Mesendoderm (in vitro differentiated cells): Measurements from ENCODE around the gene NDUFAF8.

Source experiments
- DNase-seq: peaks from one replicate; pipeline ENCODE4 v3.0.0; 2013
- H2AK5ac ChIP-seq: 2 replicates; pipeline ENCODE4 v1.6.1; 2013; ENCODE audit warnings: low read length, inconsistent platforms
- H2BK120ac ChIP-seq: 2 replicates; pipeline ENCODE4 v1.6.1; 2013; ENCODE audit warnings: low read depth, mild to moderate bottlenecking, low read length, moderate library complexity, mixed read lengths
- H2BK15ac ChIP-seq: replicated peaks from 2 replicates; pipeline ENCODE4 v1.6.1; 2013; ENCODE audit warnings: low read depth, mild to moderate bottlenecking, moderate library complexity
- H2BK5ac ChIP-seq: 2 replicates; pipeline ENCODE4 v1.6.1; 2013; ENCODE audit warnings: low read length, inconsistent platforms
- H3K18ac ChIP-seq: 2 replicates; pipeline ENCODE4 v1.6.1; 2013; ENCODE audit warnings: mild to moderate bottlenecking, low read length, mixed read lengths
- H3K23ac ChIP-seq: one replicate; pipeline ENCODE4 v1.6.1; 2013; ENCODE audit warnings: low read length
- H3K27ac ChIP-seq: 2 replicates; pipeline ENCODE4 v1.5.1; 2013; ENCODE audit warnings: low read depth, mild to moderate bottlenecking, inconsistent platforms, low read length, moderate library complexity
- H3K27me3 ChIP-seq: 2 replicates; pipeline ENCODE4 v1.6.1; 2013; ENCODE audit warnings: low read length, control low read depth, mild to moderate bottlenecking, inconsistent platforms; ENCODE audit not compliant: insufficient read depth, poor library complexity
- H3K36me3 ChIP-seq: 2 replicates; pipeline ENCODE4 v1.6.1; 2013; ENCODE audit warnings: low read length, inconsistent platforms; ENCODE audit not compliant: control insufficient read depth, insufficient read depth
- H3K4ac ChIP-seq: one replicate; pipeline ENCODE4 v1.6.1; 2013; ENCODE audit warnings: low read depth, mild to moderate bottlenecking, low read length, moderate library complexity
- H3K4me1 ChIP-seq: 2 replicates; pipeline ENCODE4 v1.6.1; 2013; ENCODE audit warnings: low read depth, low read length, inconsistent platforms; ENCODE audit not compliant: control insufficient read depth
- H3K4me2 ChIP-seq: 2 replicates; pipeline ENCODE4 v1.6.1; 2013; ENCODE audit warnings: low read length
- H3K4me3 ChIP-seq: 2 replicates; pipeline ENCODE4 v1.5.1; 2013; ENCODE audit warnings: mild to moderate bottlenecking, low read length
- H3K56ac ChIP-seq: one replicate; pipeline ENCODE4 v1.6.1; 2013; ENCODE audit warnings: low read length
- H3K79me1 ChIP-seq: 2 replicates; pipeline ENCODE4 v1.6.1; 2013; ENCODE audit warnings: low read length, inconsistent platforms
- H3K79me2 ChIP-seq: 2 replicates; pipeline ENCODE4 v1.6.1; 2013; ENCODE audit warnings: mild to moderate bottlenecking, low read length; ENCODE audit not compliant: control insufficient read depth, insufficient read depth
- H3K9ac ChIP-seq: 2 replicates; pipeline ENCODE4 v1.6.1; 2013; ENCODE audit warnings: low read length, inconsistent platforms
- H4K5ac ChIP-seq: one replicate; pipeline ENCODE4 v1.6.1; 2013; ENCODE audit warnings: low read length
- H4K8ac ChIP-seq: one replicate; pipeline ENCODE4 v1.6.1; 2013; ENCODE audit warnings: low read depth, mild to moderate bottlenecking, control low read depth, low read length, moderate library complexity
- WGBS: extraction: QIAGEN DNeasy Blood & Tissue Kit; methylation state at CpG from one replicate; pipeline ENCODE4 v1.1.7; 2013; ENCODE audit warnings: low lambda C conversion rate, missing lambda C conversion rate; ENCODE audit not compliant: insufficient coverage; ENCODE audit errors: extremely low coverage; 5-methylcytosine and 5-hydroxymethylcytosine counted together

Gene NDUFAF8

DNA sequence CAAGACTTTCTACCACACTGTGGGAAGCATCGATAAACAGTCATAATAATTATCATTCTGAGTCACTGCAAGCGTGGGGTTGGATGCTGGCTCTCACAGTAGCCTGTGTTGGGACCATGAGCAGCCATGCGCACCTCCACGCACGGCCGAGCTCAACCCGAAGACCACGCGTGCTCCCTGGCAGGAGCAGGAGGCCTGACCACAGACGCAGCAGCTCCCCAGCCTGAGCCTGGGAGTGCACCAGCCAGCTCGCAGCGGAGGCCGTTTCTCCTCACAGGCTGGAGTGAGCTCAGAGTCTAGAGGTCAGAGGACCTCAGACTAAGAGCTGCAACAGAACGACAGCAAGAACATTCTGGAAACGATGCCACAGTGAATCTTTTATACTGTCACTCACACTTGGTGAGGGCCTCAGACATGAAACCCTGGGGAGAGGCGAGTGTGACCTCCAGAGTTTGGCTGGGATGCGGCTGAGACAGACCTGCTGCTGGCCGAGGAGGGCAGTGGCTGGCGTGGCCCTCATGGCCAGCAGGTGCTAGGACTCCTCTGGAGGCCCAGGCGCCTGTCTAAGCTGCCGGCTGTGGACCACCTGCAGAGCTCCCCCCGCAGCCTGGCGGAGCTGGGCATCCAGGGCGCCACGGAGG, 6.0 kb downstream of the NDUFAF8 start:
- no peak for DNase-seq
- H3K27ac ChIP-seq: no peak overlapping the region
- no peak overlapping the region for H4K8ac ChIP-seq
- H3K56ac ChIP-seq: no peak overlapping the region
- H3K27me3 ChIP-seq: no peaks in the 10 kb centered on the region
- H2BK5ac ChIP-seq: no peak overlapping the region
- H3K9ac ChIP-seq: no peak overlapping the region
- H2BK120ac ChIP-seq: no peak overlapping the region
- no peak overlapping the region for H4K5ac ChIP-seq
- H3K36me3 ChIP-seq: no peaks in the 10 kb centered on the region
- peaks cover 1% of the 10 kb centered on the region for H3K79me2 ChIP-seq
- H3K18ac ChIP-seq: no peak overlapping the region
- no peak overlapping the region for H3K4me3 ChIP-seq
- H3K23ac ChIP-seq: no peak overlapping the region
- peaks cover under 1% of the 10 kb centered on the region for H3K79me1 ChIP-seq
- no peak overlapping the region for H3K4ac ChIP-seq
- H3K4me2 ChIP-seq: no peak overlapping the region
- no peak overlapping the region for H2BK15ac ChIP-seq
- H2AK5ac ChIP-seq: no peak overlapping the region
- peaks cover under 1% of the 10 kb centered on the region for H3K4me1 ChIP-seq
- no CpG with 5 or more reads among the region's 25 CpGs for WGBS

DNA sequence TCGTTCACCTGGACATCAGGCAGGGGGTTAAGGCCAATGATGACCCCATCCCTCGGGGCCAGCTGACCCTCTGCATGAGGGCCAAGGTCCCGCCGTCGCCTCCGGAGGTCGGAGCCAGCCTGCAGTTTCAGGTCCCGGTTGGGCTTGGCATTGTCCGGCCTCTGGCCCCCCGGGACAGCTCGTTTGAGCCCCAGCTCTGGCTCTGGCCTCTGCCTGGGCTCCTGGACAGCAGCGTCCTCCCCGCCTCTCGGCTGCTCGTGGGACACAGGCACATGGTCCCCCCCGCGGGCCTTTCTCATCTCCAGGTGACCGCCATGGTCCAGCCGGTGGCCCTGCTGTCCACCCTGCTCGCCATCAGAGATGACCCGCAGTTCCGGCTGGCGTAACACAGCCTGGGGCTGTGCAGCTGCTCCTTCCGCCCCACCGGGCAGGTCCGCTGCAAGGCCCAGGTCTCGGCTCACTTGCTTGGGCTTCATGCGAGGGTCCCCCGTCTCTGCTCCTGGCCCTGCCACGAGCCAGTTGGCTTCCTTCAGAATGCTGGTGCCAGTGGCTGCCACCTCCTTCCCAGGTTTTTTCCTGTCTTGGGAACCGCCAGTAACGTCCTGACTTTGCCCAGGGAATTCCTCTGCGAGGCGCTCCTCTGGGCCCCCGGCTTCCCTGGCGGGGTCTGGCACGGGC, 6.7 kb downstream of the NDUFAF8 start:
- no peak overlapping the region for H3K27ac ChIP-seq
- no peak overlapping the region for H3K4ac ChIP-seq
- no peaks in the 10 kb centered on the region for H3K79me1 ChIP-seq
- WGBS: no CpG with 5 or more reads among the region's 37 CpGs
- DNase-seq: no peak
- no peak overlapping the region for H2BK15ac ChIP-seq
- no peak overlapping the region for H2BK120ac ChIP-seq
- H3K4me2 ChIP-seq: no peak overlapping the region
- no peak overlapping the region for H3K9ac ChIP-seq
- no peak overlapping the region for H3K23ac ChIP-seq
- no peak overlapping the region for H4K8ac ChIP-seq
- H2AK5ac ChIP-seq: no peak overlapping the region
- H3K27me3 ChIP-seq: no peaks in the 10 kb centered on the region
- no peak overlapping the region for H3K4me3 ChIP-seq
- H3K79me2 ChIP-seq: no peaks in the 10 kb centered on the region
- H3K4me1 ChIP-seq: no peaks in the 10 kb centered on the region
- no peaks in the 10 kb centered on the region for H3K36me3 ChIP-seq
- no peak overlapping the region for H4K5ac ChIP-seq
- H2BK5ac ChIP-seq: no peak overlapping the region
- no peak overlapping the region for H3K18ac ChIP-seq
- no peak overlapping the region for H3K56ac ChIP-seq

DNA sequence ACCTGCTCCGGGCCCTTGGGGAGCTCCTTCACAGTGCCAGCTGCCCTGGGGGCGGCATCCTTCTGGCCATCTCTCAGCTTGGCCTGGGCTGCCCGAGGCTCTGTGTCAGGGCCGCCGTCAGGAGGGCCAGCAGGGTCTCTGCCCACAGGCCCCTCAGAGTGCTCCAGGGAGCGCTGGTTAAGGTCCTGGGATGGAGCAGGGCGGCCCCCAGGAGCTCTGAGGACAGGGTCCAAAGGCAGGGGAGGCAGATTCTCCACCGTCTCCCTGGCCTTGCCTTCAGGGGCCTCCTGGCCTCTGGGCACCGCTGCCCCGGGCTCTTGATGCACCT, 7.2 kb downstream of the NDUFAF8 start:
- no peaks in the 10 kb centered on the region for H3K79me2 ChIP-seq
- no peaks in the 10 kb centered on the region for H3K79me1 ChIP-seq
- H3K18ac ChIP-seq: no peak overlapping the region
- no peak overlapping the region for H3K4ac ChIP-seq
- no peak overlapping the region for H3K56ac ChIP-seq
- no peak overlapping the region for H3K23ac ChIP-seq
- H2AK5ac ChIP-seq: no peak overlapping the region
- H3K27ac ChIP-seq: no peak overlapping the region
- no peak overlapping the region for H2BK15ac ChIP-seq
- H2BK5ac ChIP-seq: no peak overlapping the region
- no peak overlapping the region for H3K9ac ChIP-seq
- H3K4me1 ChIP-seq: no peaks in the 10 kb centered on the region
- H3K4me2 ChIP-seq: no peak overlapping the region
- no peak overlapping the region for H4K5ac ChIP-seq
- no peak for DNase-seq
- WGBS: no CpG with 5 or more reads among the region's 10 CpGs
- no peak overlapping the region for H4K8ac ChIP-seq
- H2BK120ac ChIP-seq: no peak overlapping the region
- no peaks in the 10 kb centered on the region for H3K36me3 ChIP-seq
- no peaks in the 10 kb centered on the region for H3K27me3 ChIP-seq
- H3K4me3 ChIP-seq: no peak overlapping the region

DNA sequence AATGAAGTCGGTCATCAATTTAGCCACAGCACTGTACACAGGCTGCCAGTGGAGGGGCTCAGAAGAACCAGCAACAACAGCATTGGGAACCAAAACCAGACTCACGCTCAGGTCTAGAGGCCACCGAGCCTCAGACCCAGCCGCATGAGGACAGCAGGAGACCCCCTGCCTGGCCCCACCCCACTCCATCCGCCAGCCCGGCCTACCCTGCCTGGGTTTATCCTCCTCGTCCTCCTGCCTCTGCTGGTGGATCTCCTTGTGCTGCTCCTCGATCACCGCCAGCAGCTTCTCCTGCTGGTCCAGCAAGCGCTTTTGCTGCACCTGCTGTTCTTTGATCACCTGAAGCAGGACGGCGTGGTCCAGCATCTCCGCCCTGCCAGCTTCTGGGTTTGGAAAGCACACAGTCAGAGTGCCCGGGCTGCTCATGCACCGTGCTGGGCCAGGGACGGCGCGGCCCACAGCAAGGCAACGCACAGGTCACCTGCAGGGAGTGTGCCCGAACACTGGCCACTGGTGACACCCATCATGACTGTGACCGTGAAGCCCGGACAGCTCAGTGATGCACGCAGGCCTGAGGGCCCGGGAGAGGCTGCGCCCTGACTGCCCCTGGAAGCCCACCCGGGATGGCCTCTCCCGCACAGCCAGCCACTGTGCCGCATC, 7.7 kb downstream of the NDUFAF8 start:
- Histone ChIP-seq H3K4me2 (no peak overlapping the region), H2BK5ac (no peak overlapping the region), H2BK15ac (no peak overlapping the region), H3K4me3 (no peak overlapping the region), H2BK120ac (no peak overlapping the region), H3K23ac (no peak overlapping the region), H2AK5ac (no peak overlapping the region), H3K79me1 (no peaks in the 10 kb centered on the region), H3K9ac (no peak overlapping the region), H4K5ac (no peak overlapping the region), H3K27ac (no peak overlapping the region), H3K18ac (no peak overlapping the region), H4K8ac (no peak overlapping the region), H3K4ac (no peak overlapping the region), H3K27me3 (no peaks in the 10 kb centered on the region), H3K79me2 (no peaks in the 10 kb centered on the region), H3K4me1 (no peaks in the 10 kb centered on the region), H3K56ac (no peak overlapping the region), H3K36me3 (no peaks in the 10 kb centered on the region)
- no CpG with 5 or more reads among the region's 28 CpGs for WGBS
- no peak for DNase-seq

DNA sequence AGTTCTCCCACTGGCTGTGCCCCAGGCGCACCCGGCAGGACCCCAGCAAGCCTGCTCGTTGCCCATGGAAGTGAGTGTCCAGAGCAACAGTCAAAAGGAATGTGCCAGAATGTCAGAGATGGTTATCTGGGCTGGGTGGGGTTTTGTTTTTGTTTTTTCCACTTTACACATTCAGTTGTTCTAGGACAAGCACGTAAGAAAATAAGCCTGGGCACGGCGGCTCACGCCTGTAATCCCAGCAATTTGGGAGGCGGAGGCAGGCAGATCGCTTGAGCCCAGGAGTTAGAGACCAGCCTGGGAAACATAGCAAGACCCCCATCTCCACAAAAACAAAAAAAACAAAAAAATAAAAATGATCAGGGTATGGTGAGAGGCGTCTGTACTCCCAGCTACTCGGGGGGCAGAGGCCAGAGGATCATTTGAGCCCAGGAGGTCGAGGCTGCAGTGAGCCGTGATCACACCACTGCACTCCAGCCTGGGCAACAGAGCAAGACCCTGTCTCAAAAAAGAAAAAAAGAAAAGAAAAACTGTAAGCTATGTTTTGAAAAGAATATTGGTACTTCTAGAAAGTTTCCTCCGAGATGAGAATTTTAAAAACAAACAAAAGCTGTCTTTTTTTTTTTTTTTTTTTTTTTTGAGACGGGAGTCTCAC, 8.3 kb downstream of the NDUFAF8 start:
- no peak overlapping the region for H3K4ac ChIP-seq
- no peak overlapping the region for H3K27ac ChIP-seq
- no peak overlapping the region for H3K23ac ChIP-seq
- no peaks in the 10 kb centered on the region for H3K79me1 ChIP-seq
- H2BK15ac ChIP-seq: no peak overlapping the region
- no peaks in the 10 kb centered on the region for H3K4me1 ChIP-seq
- no peaks in the 10 kb centered on the region for H3K79me2 ChIP-seq
- H2BK5ac ChIP-seq: no peak overlapping the region
- no peak overlapping the region for H3K4me2 ChIP-seq
- DNase-seq: no peak
- H3K18ac ChIP-seq: no peak overlapping the region
- H4K8ac ChIP-seq: no peak overlapping the region
- no peaks in the 10 kb centered on the region for H3K36me3 ChIP-seq
- H2AK5ac ChIP-seq: no peak overlapping the region
- no CpG with 5 or more reads among the region's 15 CpGs for WGBS
- H3K27me3 ChIP-seq: no peaks in the 10 kb centered on the region
- H3K56ac ChIP-seq: no peak overlapping the region
- H2BK120ac ChIP-seq: no peak overlapping the region
- H4K5ac ChIP-seq: no peak overlapping the region
- H3K4me3 ChIP-seq: no peak overlapping the region
- no peak overlapping the region for H3K9ac ChIP-seq
